Eye (tissue), 1 donor: Measurements from ENCODE around the gene FAM53A.
"Not testable (repeated sequence)": the region's sequence is repeated elsewhere in the genome, so short reads cannot be mapped to it uniquely, and the experiment has no call there.

Experiments used
- DNase-seq: peaks from one replicate; pipeline ENCODE4 v3.0.0-alpha.2; 2015

The FAM53A gene

GRCh38 chr4:1618438-1618837 is 65.7 kb downstream of the FAM53A start:
- no peak for DNase-seq

- no peak for DNase-seq
These were observed 67.6 kb downstream of the FAM53A start for GRCh38 chr4:1616557-1616930.

GRCh38 chr4:1615786-1616556 is 68.1 kb downstream of the FAM53A start:
- no peak for DNase-seq

- DNase-seq = no peak
These were observed 69.1 kb downstream of the FAM53A start for GRCh38 chr4:1614854-1615595.

GRCh38 chr4:1614502-1614853 is 69.6 kb downstream of the FAM53A start:
- peak; percentile 27 for DNase-seq

GRCh38 chr4:1614049-1614448 is 70.1 kb downstream of the FAM53A start:
- no peak for DNase-seq

- DNase-seq = no peak
These were observed 71.0 kb downstream of the FAM53A start for GRCh38 chr4:1613099-1613495.

- no peak for DNase-seq
These were observed 71.6 kb downstream of the FAM53A start for GRCh38 chr4:1612278-1613098.

- no peak for DNase-seq
These were observed 72.6 kb downstream of the FAM53A start for GRCh38 chr4:1611501-1611870.

GRCh38 chr4:1610791-1611500 is 73.2 kb downstream of the FAM53A start:
- no peak for DNase-seq

GRCh38 chr4:1609901-1610790 is 74.0 kb downstream of the FAM53A start:
- no peak for DNase-seq

- peak; percentile 72 for DNase-seq
These were observed 75.2 kb downstream of the FAM53A start for GRCh38 chr4:1608821-1609500.

GRCh38 chr4:1608196-1608820 is 75.8 kb downstream of the FAM53A start:
- DNase-seq = no peak

- not testable (repeated sequence) for DNase-seq
These were observed 76.5 kb downstream of the FAM53A start for GRCh38 chr4:1607436-1608195.

- DNase-seq = peak; percentile 16
These were observed 79.4 kb downstream of the FAM53A start for GRCh38 chr4:1604706-1605205.

- DNase-seq = no peak
These were observed 79.9 kb downstream of the FAM53A start for GRCh38 chr4:1604181-1604705.

GRCh38 chr4:1603413-1604135 is 80.5 kb downstream of the FAM53A start:
- no peak for DNase-seq

- no peak for DNase-seq
These were observed 81.3 kb downstream of the FAM53A start for GRCh38 chr4:1602655-1603412.
